22Rv1 (cell line): Measurements from ENCODE around the gene ETNK1.

Source experiments
- ZFX ChIP-seq: fragments of 450-650 bp; IDR thresholded peaks from 2 replicates; pipeline ENCODE4 v1.6.1; 2017; ENCODE audit warnings: antibody characterized with exemption, borderline replicate concordance
- TF ChIP-seq, protein P1 (sequence below): fragments of 450-650 bp; IDR thresholded peaks from 2 replicates; pipeline ENCODE4 v1.5.1; 2017; ENCODE audit warnings: mild to moderate bottlenecking

GRCh38 chr12:22588817-22589216 lies 36.2 kb upstream of the ETNK1 start:
- TF ChIP-seq, protein P1, sequence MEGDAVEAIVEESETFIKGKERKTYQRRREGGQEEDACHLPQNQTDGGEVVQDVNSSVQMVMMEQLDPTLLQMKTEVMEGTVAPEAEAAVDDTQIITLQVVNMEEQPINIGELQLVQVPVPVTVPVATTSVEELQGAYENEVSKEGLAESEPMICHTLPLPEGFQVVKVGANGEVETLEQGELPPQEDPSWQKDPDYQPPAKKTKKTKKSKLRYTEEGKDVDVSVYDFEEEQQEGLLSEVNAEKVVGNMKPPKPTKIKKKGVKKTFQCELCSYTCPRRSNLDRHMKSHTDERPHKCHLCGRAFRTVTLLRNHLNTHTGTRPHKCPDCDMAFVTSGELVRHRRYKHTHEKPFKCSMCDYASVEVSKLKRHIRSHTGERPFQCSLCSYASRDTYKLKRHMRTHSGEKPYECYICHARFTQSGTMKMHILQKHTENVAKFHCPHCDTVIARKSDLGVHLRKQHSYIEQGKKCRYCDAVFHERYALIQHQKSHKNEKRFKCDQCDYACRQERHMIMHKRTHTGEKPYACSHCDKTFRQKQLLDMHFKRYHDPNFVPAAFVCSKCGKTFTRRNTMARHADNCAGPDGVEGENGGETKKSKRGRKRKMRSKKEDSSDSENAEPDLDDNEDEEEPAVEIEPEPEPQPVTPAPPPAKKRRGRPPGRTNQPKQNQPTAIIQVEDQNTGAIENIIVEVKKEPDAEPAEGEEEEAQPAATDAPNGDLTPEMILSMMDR: no peak
- TF ChIP-seq ZFX: no peak
